ENCODE results near the gene TMC3.
"Not testable (repeated sequence)": the region's sequence is repeated elsewhere in the genome, so short reads cannot be mapped to it uniquely, and the experiment has no call there.

The TMC3 gene

GRCh38 chr15:81384891-81385720 is 11.1 kb upstream of the TMC3 start:
- no peak for DNase-seq

GRCh38 chr15:81381720-81382119 is 7.7 kb upstream of the TMC3 start:
- no peak for DNase-seq

- DNase-seq, result no peak
Observed at GRCh38 chr15:81380668-81381067, 6.7 kb upstream of the TMC3 start.

GRCh38 chr15:81380203-81380602 is 6.2 kb upstream of the TMC3 start:
- DNase-seq, result no peak

- no peak for DNase-seq
Observed at GRCh38 chr15:81379269-81379668, 5.3 kb upstream of the TMC3 start.

GRCh38 chr15:81378443-81378842 is 4.4 kb upstream of the TMC3 start:
- DNase-seq, result no peak

- DNase-seq, result no peak
Observed at GRCh38 chr15:81377871-81378270, 3.9 kb upstream of the TMC3 start.

GRCh38 chr15:81376231-81376630 is 2.2 kb upstream of the TMC3 start:
- DNase-seq, result no peak

GRCh38 chr15:81375461-81375860 is 1.4 kb upstream of the TMC3 start:
- DNase-seq, result no peak

GRCh38 chr15:81373176-81373575 is 837 bp downstream of the TMC3 start:
- no peak for DNase-seq

- no peak for DNase-seq
Observed at GRCh38 chr15:81372575-81372974, 1.4 kb downstream of the TMC3 start.

GRCh38 chr15:81363718-81364500 is 10.1 kb downstream of the TMC3 start:
- DNase-seq, result no peak

GRCh38 chr15:81363276-81363675 is 10.7 kb downstream of the TMC3 start:
- no peak for DNase-seq

- no peak for DNase-seq
Observed at GRCh38 chr15:81362790-81363189, 11.2 kb downstream of the TMC3 start.

- no peak for DNase-seq
Observed at GRCh38 chr15:81361891-81362290, 12.1 kb downstream of the TMC3 start.

GRCh38 chr15:81360491-81360890 is 13.5 kb downstream of the TMC3 start:
- DNase-seq, result no peak

GRCh38 chr15:81358248-81358647 is 15.8 kb downstream of the TMC3 start:
- DNase-seq, result no peak

- DNase-seq, result no peak
Observed at GRCh38 chr15:81357180-81357686, 16.8 kb downstream of the TMC3 start.

- DNase-seq, result no peak
Observed at GRCh38 chr15:81356252-81356651, 17.8 kb downstream of the TMC3 start.

GRCh38 chr15:81351651-81352050 is 22.4 kb downstream of the TMC3 start:
- no peak for DNase-seq

GRCh38 chr15:81349271-81349670 is 24.7 kb downstream of the TMC3 start:
- no peak for DNase-seq

GRCh38 chr15:81348691-81349090 is 25.3 kb downstream of the TMC3 start:
- DNase-seq, result not testable (repeated sequence)

GRCh38 chr15:81347910-81348309 is 26.1 kb downstream of the TMC3 start:
- DNase-seq, result no peak

- no peak for DNase-seq
Observed at GRCh38 chr15:81346611-81347010, 27.4 kb downstream of the TMC3 start.
